GM18526 (cell line): Measurements from ENCODE around the gene SOX1.

Experiments used
- POLR2A ChIP-seq: IDR thresholded peaks from 3 replicates; pipeline ENCODE4 v1.6.1; 2011; ENCODE audit not compliant: insufficient read length; ENCODE audit errors: extremely low read depth

Gene SOX1

DNA sequence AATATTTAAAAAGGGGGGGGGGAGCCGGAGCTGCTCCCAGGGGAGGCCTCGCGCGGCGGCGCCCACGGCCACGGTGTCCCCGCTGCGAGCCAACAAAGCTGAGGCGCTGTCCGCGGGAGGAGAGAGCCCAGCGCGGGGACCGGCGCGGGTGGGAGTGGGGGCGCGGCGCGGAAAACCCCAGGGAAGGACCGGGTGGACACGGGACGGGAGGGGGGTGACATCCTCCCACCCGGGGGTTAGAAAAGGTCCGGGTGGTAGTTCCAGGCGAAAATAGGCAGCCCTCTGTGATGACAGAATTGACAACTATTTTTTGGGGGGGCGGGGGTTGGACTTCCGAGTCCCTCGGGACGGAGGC lies 11.1 kb upstream of the SOX1 start:
- no peak for TF ChIP-seq POLR2A

DNA sequence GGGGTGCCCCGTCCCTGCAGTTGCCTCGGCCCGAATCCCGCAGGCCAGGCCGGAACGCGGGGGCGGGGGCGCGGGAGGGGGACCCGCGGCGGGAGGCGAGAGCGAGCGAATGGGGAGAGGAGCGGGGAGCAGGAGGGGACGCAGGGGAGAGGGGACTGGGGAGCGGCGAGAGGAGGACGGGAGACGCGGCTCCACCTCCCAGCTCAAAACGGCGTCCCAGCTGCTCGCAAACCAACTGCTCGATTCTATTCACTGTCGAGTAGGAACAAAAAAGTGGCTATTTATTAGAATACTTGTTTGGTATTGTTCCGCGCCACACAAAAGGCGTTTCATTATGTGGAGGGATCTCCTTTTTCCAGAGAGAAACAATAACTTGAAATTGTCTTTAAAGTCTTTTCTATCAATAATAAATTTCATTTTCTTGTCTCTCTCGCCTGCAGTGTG lies 10.6 kb upstream of the SOX1 start:
- no peak for TF ChIP-seq POLR2A

DNA sequence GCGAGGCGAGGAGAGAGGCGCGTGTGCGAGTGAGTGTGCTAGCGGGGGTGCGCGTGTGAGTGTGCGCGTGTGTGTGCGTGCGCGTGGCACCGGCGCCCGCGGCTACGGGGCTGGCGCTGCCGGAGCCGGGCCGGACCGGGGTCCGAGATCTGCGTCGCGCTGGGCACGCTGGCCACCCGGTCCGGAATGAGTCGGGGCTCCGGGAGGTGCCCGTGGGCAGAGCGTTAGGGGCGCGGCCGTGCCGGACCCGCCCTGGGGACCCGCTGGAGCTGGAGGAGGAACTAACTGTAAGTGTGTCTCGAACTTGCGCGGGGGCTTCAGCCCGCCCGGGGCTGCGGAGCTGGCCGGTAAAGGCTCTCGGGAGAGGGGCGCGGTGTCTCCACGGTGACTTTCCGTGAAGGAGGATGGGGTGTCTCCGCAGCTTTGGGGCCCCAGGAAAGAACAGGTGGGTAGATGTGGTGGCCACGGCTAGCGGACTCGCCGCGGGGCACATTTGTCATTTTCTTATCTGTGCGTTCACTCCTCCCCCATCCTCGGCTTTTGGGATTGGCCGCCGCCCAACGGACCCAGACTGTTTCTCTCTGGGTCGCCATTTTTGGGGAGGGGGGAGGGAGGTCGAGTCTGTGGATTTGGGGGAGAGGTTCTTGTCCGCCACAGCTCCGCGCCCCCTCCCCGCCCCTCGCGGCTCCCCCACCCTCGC lies 10.1 kb upstream of the SOX1 start:
- no peak for TF ChIP-seq POLR2A

- TF ChIP-seq POLR2A = no peak
These were observed 9.6 kb upstream of the SOX1 start for GRCh38 chr13:112057439-112057735.

GRCh38 chr13:112057736-112058518 lies 9.0 kb upstream of the SOX1 start:
- no peak for TF ChIP-seq POLR2A

GRCh38 chr13:112058519-112058873 lies 8.5 kb upstream of the SOX1 start:
- no peak for TF ChIP-seq POLR2A

DNA sequence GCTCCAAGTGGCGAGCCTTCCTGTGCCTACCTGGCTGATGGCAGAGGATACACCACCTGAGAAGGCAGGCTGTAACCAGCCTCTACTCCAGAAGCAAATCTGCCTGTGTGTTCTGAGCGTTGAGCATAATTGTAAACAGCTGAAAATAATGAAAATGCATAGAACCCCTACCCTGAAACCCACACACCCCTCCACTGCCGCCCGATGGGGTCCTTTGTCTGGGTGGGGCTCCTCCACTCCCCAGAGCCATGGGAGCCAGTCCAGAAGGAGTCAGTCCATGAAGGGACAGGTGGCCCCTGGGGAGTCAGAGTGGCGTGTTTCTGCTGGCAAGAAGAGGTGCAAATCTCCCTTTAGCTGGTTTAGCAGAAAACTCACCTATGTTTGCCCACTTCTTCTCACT lies 8.0 kb upstream of the SOX1 start:
- TF ChIP-seq POLR2A = no peak

DNA sequence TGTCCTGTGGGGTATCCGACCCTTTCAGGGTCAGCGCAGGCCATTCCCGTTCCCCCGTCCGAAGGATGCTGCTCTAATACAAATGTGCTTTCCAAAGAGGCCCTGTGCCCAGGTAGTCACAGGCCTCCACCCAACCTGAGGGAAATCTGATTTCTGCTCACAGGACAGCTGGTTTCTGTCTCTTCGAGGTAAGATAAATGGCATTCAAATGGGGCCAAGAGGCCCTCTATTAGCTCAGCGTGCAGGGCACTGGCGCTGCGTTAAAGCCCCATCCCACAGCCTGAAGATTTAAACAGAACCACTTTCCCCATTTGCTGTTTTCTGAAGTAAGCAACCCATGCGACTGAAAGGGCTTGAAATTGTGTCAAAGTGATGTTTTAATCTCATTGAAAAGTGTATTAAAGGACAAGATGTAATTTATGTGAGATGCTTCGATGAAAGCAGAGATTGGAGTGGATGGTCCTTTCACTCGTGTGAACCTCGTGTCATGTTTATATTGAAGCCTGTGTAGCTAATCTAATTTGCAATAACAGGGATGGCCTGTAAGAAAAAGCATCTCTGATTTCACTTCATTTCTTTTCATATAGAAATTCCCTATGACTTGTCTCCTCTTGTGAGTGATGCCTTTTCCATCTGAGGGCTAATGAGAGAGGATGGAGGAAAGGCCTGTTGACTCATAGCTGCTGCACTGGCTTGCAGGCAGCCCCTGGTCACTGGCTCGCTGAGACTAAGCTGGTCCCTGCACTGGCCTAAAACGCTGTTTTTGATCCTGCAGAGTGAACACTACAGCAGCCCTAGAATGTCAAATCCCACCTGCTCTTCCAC lies 7.3 kb upstream of the SOX1 start:
- no peak for TF ChIP-seq POLR2A

DNA sequence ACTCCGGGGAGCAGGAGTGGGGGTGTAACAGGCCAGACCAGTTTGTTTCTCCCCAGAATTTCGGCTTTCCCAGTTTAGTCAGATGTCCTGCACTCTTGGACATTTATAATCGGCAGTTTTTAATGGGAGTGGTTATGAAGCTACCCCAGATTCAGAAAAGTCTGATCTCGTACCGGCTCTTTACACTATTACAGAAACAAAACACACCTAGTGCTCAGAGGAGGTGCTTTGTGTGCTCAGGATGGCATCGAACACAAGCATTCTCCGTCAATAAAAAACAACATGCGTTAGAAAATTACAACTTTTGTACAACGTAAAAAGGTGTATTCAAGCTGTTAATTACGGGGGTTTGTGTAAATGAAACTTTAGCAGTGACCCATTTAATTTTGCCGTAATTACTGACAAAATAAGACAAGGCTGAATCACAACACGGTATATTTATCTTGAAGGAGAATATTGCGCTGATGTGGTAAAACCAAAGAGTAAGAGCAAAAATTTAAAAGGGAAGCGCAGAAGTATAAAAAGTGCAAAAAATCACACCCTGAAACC lies 6.6 kb upstream of the SOX1 start:
- no peak for TF ChIP-seq POLR2A

DNA sequence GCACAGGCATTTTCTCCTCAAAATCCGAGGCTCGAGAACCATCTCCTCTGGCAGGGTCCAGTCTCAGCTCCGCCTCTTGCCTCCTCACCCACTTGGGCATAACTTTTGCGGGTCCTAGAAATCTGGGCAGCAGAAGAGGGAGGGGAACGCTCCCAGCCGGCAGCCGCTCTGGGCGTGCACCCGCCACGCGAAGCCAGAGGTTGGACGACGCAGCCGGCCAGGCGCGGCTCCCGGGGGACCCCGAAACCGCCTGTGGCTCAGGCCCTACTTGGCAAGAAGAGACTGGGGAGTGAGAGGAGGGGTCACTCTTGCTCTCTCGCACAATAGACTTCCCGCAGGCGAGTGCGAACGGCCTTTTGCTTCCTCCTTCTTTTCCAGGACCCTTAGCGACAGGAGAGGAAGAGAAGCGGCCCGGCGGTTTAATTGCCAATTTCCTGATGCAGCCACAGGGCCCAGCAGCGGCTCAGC lies 6.0 kb upstream of the SOX1 start:
- TF ChIP-seq POLR2A = no peak

GRCh38 chr13:112061367-112062061 lies 5.4 kb upstream of the SOX1 start:
- no peak for TF ChIP-seq POLR2A

DNA sequence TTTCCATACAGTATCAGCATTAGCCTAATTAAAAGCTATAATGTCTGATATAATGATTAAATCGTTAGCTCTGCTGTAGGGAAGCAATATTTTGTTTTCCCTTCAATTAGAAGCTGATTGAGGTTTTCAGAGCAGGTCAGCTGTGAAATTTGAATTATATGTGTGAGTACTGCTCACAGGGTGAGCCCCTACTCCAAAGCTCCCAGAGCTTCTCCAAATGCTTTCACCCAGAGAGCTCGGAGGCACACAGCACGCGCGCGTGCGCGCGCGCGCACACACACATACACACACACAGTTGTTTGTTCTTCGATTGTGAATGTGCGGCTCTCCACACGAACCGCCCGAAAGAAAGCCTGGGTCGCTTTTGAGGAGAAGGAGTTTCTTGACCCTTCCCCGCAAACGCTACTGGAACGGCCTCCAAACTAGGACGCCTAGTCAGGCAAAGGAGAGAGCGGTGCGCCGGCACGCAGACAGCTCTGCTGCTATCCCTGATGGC lies 4.8 kb upstream of the SOX1 start:
- no peak for TF ChIP-seq POLR2A

- no peak for TF ChIP-seq POLR2A
These were observed 4.1 kb upstream of the SOX1 start for GRCh38 chr13:112062571-112063570.

DNA sequence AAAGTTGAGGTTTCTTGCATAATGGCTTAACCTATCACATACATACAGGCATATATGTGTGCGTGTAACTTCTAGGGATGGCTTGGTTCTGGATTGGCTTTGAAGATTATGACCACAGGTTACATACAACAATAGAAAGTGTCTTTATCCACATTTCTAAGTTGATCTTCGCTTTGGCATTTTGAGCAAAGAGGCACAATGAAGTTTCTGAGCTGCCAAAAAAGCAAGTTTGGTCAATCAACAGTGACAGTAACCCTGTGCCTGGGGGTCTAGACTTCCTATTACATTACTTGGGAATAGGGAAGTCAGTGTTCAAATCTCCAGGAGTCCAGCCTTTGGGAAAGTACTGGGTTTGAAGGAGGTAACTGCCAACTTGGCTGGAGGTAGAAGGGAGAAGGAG lies 3.1 kb upstream of the SOX1 start:
- no peak for TF ChIP-seq POLR2A

DNA sequence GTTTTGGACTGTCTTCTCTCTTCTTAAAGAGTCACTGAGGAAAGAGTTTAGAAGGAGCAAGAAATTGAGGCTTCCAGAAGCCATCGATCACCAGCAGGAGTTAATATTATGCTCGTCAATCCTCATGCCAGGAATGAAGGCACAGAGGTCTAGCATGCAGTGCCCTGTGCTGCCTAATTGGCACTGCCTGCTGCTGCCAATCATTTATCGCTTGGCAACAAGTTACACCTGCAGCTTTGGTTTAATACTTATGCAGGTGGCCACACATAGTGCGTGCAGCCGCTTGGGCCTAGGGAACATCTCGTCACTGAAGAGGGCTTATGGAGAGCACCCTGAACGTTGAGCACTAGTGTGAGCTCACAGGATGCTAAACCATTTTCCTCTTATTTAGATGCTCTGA lies 2.7 kb upstream of the SOX1 start:
- TF ChIP-seq POLR2A = no peak
